HG03196 (cell line): ENCODE measurements around the gene PCDHGB1.
"Not testable (repeated sequence)": the region's sequence is repeated elsewhere in the genome, so short reads cannot be mapped to it uniquely, and the experiment has no call there.

Experiments
- ATAC-seq: cut with Tn5 transposase; IDR thresholded peaks from one replicate; pipeline ENCODE4 v1.9.1; 2021; ENCODE audit not compliant: unreplicated experiment

PCDHGB1 gene

DNA sequence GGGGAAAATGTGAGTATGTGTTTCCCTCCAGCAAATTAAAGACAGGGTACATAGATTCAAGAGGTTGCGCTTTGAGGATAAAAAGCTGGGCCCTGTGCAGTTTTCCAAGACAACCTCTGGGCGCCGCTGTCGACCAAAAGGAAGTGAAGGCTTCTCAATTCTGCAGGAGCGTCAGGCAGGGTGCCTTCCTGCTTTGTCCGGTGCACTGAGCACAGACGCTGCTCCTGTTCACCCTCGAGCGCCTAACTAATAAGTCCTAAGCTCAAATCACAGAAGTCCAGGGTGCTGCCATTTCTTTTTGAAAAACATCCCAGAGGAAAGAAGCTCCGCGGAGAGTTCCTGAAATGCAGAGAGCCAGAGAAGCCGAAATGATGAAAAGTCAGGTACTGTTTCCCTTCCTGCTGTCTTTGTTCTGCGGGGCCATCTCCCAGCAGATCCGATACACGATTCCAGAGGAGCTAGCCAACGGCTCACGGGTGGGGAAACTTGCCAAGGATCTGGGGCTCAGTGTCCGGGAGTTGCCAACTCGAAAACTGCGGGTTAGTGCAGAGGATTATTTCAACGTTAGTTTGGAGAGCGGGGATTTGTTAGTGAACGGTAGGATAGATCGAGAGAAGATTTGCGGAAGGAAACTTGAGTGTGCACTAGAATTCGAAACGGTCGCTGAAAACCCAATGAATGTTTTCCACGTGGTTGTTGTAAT, at the start of gene PCDHGB1:
TSS of gene PCDHGB1 (plus strand) at position 183 of the 703 bp plus-strand sequence. CDS start at position 345, 162 bp downstream.
- ATAC-seq = no peak

DNA sequence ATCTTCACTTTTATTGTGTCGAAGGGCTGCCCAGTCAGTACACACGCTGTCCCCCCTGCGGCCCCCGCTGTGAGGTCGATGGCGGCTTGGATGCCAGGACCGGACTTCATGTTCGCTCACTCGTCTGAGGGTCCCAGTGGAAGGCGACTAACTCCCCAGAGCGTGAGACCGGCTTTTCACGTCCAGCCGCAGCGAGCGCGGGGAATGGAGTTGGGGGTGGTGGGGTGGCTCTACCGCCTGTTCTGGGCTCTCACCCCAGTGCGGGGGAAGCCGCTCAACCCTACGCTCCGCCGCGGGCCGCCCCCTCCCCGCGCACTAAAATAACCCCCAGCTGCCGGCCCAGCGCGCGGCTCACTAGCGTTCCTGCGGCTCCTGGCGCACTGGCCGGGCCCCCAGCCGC, 46.1 kb upstream of the PCDHGB1 start, which contains the start of gene SLC25A2:
TSS of gene SLC25A2 (minus strand) at position 294 of the 400 bp plus-strand sequence. CDS start at position 110, 184 bp downstream.
- no peak for ATAC-seq

DNA sequence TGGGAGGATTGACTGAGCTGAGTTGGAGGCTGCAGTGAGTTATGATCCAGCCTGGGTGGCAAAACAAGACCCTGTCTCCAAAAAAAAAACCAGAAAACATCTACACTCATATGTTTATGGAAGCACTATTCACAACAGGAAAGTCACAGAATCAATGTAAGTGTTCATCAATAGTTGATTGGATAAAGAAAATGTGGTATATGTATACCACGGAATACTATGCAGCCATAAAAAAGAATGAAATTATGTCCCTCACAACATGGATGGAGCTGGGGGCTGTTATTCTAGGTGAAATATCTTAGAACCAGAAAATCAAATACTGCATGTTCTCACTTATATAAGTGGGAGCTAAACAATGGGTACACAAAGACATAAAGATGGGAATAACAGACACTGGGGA, 43.3 kb upstream of the PCDHGB1 start:
- no peak for ATAC-seq

DNA sequence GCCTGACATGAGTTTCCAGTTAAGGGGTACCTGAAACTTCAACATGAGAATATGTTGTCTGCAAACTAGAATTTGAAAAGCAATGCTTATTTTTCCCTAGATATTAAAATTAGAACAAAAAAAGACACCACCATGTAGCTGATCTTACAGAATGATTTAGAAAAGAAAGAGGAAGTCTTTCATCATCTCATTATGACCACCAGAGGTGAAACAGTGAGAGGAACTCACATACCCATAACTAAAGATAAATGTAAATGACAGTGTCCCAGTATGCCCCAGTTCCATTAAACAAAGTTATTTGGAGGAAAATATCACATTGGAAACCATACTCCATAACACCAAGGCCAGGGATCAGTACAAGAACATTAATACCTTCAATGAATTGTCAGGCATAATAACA, 36.2 kb upstream of the PCDHGB1 start:
- ATAC-seq = no peak

DNA sequence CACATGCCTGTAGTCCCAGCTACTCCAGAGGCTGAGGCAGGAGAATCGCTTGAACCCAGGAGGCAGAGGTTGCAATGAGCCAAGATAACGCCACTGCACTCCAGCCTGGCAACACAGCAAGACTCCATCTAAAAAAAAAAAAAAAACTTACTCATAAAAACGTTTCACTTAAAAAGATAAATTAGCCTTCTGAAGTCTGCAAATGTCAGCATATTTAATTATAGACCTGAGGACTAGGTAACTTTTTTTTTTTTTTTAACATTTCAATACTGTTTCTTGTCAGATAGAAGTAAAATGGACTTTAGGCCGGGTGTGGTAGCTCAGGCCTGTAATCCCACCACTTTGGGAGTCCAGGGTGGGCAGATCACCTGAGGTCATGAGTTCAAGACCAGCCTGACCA, 32.9 kb upstream of the PCDHGB1 start:
- not testable (repeated sequence) for ATAC-seq

- no peak for ATAC-seq
Measured at GRCh38 chr5:141319202-141319601, 30.7 kb upstream of the PCDHGB1 start.

- ATAC-seq = no peak
Measured at GRCh38 chr5:141319699-141320098, 30.2 kb upstream of the PCDHGB1 start.

DNA sequence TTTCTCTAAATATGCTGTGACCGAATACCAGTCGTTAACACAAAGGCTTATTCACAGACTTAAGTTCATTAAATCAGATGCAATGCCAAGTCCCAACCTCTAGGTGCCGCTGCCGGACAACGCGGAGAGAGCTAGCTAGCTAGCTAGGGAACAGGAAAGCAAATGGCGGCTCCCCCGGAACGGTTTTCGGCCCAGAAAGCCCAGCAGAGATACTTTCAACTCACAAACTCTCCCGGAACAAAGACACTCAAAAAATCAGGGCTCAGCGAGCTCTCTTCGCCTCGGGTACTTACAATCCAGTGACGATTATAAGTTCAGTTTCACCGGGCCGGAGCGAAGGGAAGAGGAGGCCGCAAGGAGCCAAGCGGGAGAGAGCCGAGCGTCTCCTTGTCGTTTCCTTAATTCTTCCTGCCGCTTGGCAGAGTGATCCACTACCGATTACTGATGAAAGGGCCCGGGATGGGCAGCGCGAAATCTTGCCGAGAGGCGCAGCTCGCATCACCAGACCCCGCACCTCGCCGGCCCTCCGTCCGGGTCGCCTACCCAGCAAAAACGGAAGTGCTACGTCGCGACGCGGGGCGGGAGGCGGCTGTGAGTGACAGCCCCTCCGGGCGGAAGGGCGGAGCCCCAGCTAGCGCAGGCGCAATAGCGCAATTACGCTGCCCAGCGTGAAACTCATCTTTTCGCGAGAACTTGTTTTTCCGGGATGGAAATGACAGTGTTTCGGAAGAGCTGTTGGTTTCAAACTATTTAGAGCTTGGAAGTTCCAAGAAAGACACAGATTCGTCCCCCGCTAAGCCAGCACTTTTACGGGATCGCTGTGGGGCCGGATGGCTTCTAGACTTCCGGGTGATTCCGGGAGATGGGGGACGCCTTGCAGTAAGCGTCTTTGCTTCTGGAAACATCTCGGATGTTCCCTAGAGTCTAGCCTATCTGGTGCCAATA, 29.4 kb upstream of the PCDHGB1 start, which contains the start of gene TAF7:
TSS of gene TAF7 (minus strand) at position 560 of the 945 bp plus-strand sequence. CDS start 740 bp downstream, outside the sequence.
- ATAC-seq = peak; percentile 96

- ATAC-seq = no peak
Measured at GRCh38 chr5:141322261-141322660, 27.6 kb upstream of the PCDHGB1 start.

GRCh38 chr5:141326088-141326854, 23.6 kb upstream of the PCDHGB1 start:
- no peak for ATAC-seq

- no peak for ATAC-seq
Measured at GRCh38 chr5:141328231-141328630, 21.7 kb upstream of the PCDHGB1 start.

GRCh38 chr5:141330299-141331080, 19.4 kb upstream of the PCDHGB1 start, which contains the start of gene PCDHGA1:
Gene PCDHGA1 (plus strand): TSS chr5:141330514.
- ATAC-seq = no peak

DNA sequence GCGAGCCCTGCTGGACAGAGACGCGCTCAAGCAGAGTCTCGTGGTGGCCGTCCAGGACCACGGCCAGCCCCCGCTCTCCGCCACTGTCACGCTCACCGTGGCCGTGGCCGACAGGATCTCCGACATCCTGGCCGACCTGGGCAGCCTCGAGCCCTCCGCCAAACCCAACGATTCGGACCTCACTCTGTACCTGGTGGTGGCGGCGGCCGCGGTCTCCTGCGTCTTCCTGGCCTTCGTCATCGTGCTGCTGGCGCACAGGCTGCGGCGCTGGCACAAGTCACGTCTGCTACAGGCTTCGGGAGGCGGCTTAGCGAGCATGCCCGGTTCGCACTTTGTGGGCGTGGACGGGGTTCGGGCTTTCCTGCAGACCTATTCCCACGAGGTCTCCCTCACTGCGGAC, 17.3 kb upstream of the PCDHGB1 start:
- ATAC-seq = not testable (repeated sequence)

- ATAC-seq = no peak
Measured at GRCh38 chr5:141338538-141339306, 11.2 kb upstream of the PCDHGB1 start, which contains the start of gene PCDHGA2. Gene PCDHGA2 (plus strand): TSS chr5:141338760.

- ATAC-seq = not testable (repeated sequence)
Measured at GRCh38 chr5:141340781-141341354, 9.0 kb upstream of the PCDHGB1 start.

DNA sequence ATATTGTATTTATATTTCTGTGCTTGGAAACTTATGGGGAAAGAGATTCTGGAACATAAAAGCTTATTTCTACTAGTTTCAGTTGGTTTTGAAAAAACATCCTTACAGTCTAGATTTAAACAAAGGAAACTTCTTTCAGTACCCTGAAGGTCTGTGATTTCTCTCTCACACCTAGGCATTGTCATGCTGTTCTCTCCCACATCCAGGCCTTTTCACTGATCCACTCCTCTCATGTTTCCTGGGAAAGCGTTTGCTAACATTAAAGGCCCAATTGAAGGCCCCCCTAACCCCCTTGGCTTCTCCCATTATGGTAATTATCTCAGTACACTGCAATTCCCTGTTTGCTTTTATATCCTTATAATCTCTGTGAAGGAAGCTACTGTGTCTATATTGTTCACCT, 7.1 kb upstream of the PCDHGB1 start:
- ATAC-seq = no peak

DNA sequence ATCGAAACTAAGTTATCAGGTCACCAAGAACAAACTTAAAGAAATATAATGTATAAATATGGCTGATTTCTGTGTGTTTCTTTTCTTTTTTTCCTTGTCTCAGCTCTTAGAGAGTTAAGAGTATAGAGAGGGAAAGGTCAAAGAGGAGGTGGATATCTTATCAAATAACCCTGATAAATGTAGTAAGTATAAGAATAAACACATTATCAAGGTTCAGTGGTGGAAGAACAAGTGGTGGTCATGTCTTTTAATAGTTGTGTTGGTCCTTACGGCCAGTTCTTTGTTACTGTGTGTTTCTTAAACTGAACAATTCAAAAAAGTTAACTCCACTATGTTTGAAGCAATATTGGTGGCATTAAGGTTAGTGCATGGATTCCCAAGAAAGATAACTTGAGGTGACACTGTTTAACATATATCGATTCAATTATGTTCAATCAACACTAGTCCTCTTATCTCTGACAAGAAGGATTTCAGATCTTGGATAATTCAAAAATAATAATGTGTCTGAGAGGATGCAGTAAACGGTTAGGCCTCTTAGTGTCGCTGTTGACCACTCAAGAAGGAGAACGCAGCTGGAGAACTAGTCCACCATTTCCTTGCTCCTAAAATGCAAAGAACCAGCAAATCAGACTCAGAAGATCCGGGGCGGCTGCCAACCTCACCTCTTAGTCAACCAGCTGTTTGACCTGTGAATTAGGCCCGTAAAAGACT, 6.5 kb upstream of the PCDHGB1 start, which contains the start of gene PCDHGA3:
TSS of gene PCDHGA3 (plus strand) at position 588 of the 711 bp plus-strand sequence. CDS start 205 bp downstream, outside the sequence.
- no peak for ATAC-seq

GRCh38 chr5:141343953-141344463, 5.9 kb upstream of the PCDHGB1 start:
- no peak for ATAC-seq
